ENCODE data around the gene DMTF1. TPM values are rescaled to one million over a fixed set of nuclear protein-coding genes. Genes with fewer than 3 reads are reported as not detected.

The DMTF1 gene
- polyA plus RNA-seq, 2 donors = 18.9 to 37.6 TPM

- WGBS, 2 donors = 97 to 98% methylated on average over 3 of the region's 3 CpGs
- no peak overlapping the region for H3K27ac ChIP-seq (ENCODE audit: low read depth in 2 of 2, low read length in 1 of 2)
- H3K9me3 ChIP-seq (ENCODE audit: control insufficient read depth in 2 of 2, insufficient read depth in 1 of 2, low read depth in 1 of 2, low read length in 1 of 2) = no peaks in the 10 kb centered on the region
- peaks cover 0 to under 1% of the 10 kb centered on the region in 2 donors for H3K36me3 ChIP-seq (ENCODE audit: control insufficient read depth in 2 of 2, insufficient read depth in 2 of 2, low read length in 1 of 2)
- no peaks in the 10 kb centered on the region for H3K27me3 ChIP-seq (ENCODE audit: control insufficient read depth in 1 of 2, insufficient read depth in 2 of 2, low read length in 2 of 2)
- H3K4me1 ChIP-seq (ENCODE audit: control insufficient read depth in 2 of 2, insufficient read depth in 2 of 2, low read length in 1 of 2) = peaks cover 0 to 2% of the 10 kb centered on the region in 2 donors
- H3K4me3 ChIP-seq (ENCODE audit: low read depth in 1 of 2, low read length in 2 of 2) = no peak overlapping the region
Measured at GRCh38 chr7:87215046-87215445, 62.8 kb downstream of the DMTF1 start.

DNA sequence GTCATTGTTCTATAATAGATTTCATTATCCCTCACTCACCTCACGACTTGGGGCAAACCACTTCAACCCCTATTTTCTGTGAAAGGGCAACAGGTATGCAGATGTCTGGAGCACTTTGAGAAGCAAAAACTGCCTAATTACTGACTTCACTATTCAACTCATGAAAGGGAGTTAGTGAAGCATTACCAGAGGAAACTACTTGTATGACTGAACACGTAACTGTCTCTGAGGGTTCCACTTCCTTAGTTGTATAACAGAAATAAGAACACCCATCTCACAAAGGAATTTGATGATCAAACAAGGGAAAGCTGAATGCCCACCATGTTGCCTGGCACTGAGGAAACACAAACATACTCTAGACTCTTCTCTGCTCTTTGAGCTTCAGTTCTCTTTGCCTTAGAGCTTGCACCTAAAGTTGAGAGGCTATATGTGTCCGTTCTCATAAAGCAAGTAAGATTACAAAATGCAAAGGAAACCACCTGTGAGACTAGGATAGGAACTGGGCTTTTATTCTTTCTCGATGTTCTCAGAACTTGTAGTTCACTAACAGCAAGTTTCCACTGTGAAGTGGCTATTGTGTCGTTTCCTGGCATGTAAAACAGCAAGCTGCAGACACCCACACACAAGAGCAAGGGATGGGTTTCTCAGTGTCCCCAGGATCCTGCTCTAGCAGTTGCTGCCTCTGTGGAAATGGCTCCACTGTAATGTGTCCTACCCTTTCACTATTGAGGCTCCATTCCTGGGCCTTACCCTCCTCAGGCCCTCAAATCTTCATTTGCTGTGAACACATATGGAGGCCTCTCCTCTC lies 64.7 kb downstream of the DMTF1 start:
- no peak overlapping the region for H3K4me3 ChIP-seq (ENCODE audit: low read depth in 1 of 2, low read length in 2 of 2)
- peaks cover 0 to 2% of the 10 kb centered on the region in 2 donors for H3K4me1 ChIP-seq (ENCODE audit: control insufficient read depth in 2 of 2, insufficient read depth in 2 of 2, low read length in 1 of 2)
- 47 to 54% methylated on average over 5 of the region's 5 CpGs for WGBS, 2 donors
- H3K9me3 ChIP-seq (ENCODE audit: control insufficient read depth in 2 of 2, insufficient read depth in 1 of 2, low read depth in 1 of 2, low read length in 1 of 2) = no peaks in the 10 kb centered on the region
- H3K27ac ChIP-seq (ENCODE audit: low read depth in 2 of 2, low read length in 1 of 2) = peak overlapping the region; percentile 3 to 26
- no peaks in the 10 kb centered on the region for H3K27me3 ChIP-seq (ENCODE audit: control insufficient read depth in 1 of 2, insufficient read depth in 2 of 2, low read length in 2 of 2)
- no peaks in the 10 kb centered on the region for H3K36me3 ChIP-seq (ENCODE audit: control insufficient read depth in 2 of 2, insufficient read depth in 2 of 2, low read length in 1 of 2)

GRCh38 chr7:87217983-87218653 lies 65.9 kb downstream of the DMTF1 start:
- no peaks in the 10 kb centered on the region for H3K9me3 ChIP-seq (ENCODE audit: control insufficient read depth in 2 of 2, insufficient read depth in 1 of 2, low read depth in 1 of 2, low read length in 1 of 2)
- 42 to 49% methylated on average over 9 of the region's 9 CpGs for WGBS, 2 donors
- no peaks in the 10 kb centered on the region for H3K27me3 ChIP-seq (ENCODE audit: control insufficient read depth in 1 of 2, insufficient read depth in 2 of 2, low read length in 2 of 2)
- H3K4me1 ChIP-seq (ENCODE audit: control insufficient read depth in 2 of 2, insufficient read depth in 2 of 2, low read length in 1 of 2) = peaks cover 0 to 2% of the 10 kb centered on the region in 2 donors
- H3K27ac ChIP-seq (ENCODE audit: low read depth in 2 of 2, low read length in 1 of 2) = no peak overlapping the region
- H3K36me3 ChIP-seq (ENCODE audit: control insufficient read depth in 2 of 2, insufficient read depth in 2 of 2, low read length in 1 of 2) = no peaks in the 10 kb centered on the region
- peak overlapping the region; percentile 12 to 87 for H3K4me3 ChIP-seq (ENCODE audit: low read depth in 1 of 2, low read length in 2 of 2)

- Histone ChIP-seq H3K4me3 (ENCODE audit: low read depth in 1 of 2, low read length in 2 of 2) (peak overlapping the region; percentile 87 to 95), H3K36me3 (ENCODE audit: control insufficient read depth in 2 of 2, insufficient read depth in 2 of 2, low read length in 1 of 2) (no peaks in the 10 kb centered on the region), H3K9me3 (ENCODE audit: control insufficient read depth in 2 of 2, insufficient read depth in 1 of 2, low read depth in 1 of 2, low read length in 1 of 2) (no peaks in the 10 kb centered on the region), H3K27ac (ENCODE audit: low read depth in 2 of 2, low read length in 1 of 2) (peak overlapping the region; percentile 84 to 91), H3K27me3 (ENCODE audit: control insufficient read depth in 1 of 2, insufficient read depth in 2 of 2, low read length in 2 of 2) (no peaks in the 10 kb centered on the region), H3K4me1 (ENCODE audit: control insufficient read depth in 2 of 2, insufficient read depth in 2 of 2, low read length in 1 of 2) (peaks cover 0 to 2% of the 10 kb centered on the region in 2 donors)
- 2% methylated on average over 17 of the region's 17 CpGs for WGBS, 2 donors
Measured at GRCh38 chr7:87218796-87219544, 66.7 kb downstream of the DMTF1 start.

- 0 to 1% methylated on average over 41 of the region's 41 CpGs for WGBS, 2 donors
Measured at GRCh38 chr7:87219545-87220025, 67.3 kb downstream of the DMTF1 start, which contains the start of gene TMEM243. TMEM243 (minus strand) TSS chr7:87219732; CDS start chr7:87219503, 229 bp downstream.

GRCh38 chr7:87220026-87220733 lies 67.9 kb downstream of the DMTF1 start:
- Histone ChIP-seq H3K4me3 (ENCODE audit: low read depth in 1 of 2, low read length in 2 of 2) (peak overlapping the region; percentile 87 to 95), H3K27ac (ENCODE audit: low read depth in 2 of 2, low read length in 1 of 2) (peak overlapping the region; percentile 84 to 91), H3K27me3 (ENCODE audit: control insufficient read depth in 1 of 2, insufficient read depth in 2 of 2, low read length in 2 of 2) (no peaks in the 10 kb centered on the region), H3K9me3 (ENCODE audit: control insufficient read depth in 2 of 2, insufficient read depth in 1 of 2, low read depth in 1 of 2, low read length in 1 of 2) (no peaks in the 10 kb centered on the region), H3K4me1 (ENCODE audit: control insufficient read depth in 2 of 2, insufficient read depth in 2 of 2, low read length in 1 of 2) (peaks cover 0 to 2% of the 10 kb centered on the region in 2 donors), H3K36me3 (ENCODE audit: control insufficient read depth in 2 of 2, insufficient read depth in 2 of 2, low read length in 1 of 2) (no peaks in the 10 kb centered on the region)
- 0% methylated on average over 67 to 75 of the region's 75 CpGs for WGBS, 2 donors

More at GRCh38 chr7:87219545-87220025, 67.3 kb downstream of the DMTF1 start, which contains the start of gene TMEM243:
- Histone ChIP-seq H3K4me3 (ENCODE audit: low read depth in 1 of 2, low read length in 2 of 2) (peak within 1 kb of the TSS; percentile 87 to 95), H3K36me3 (ENCODE audit: control insufficient read depth in 2 of 2, insufficient read depth in 2 of 2, low read length in 1 of 2) (no peaks in the 10 kb centered on the region), H3K4me1 (ENCODE audit: control insufficient read depth in 2 of 2, insufficient read depth in 2 of 2, low read length in 1 of 2) (peaks cover 0 to 2% of the 10 kb centered on the region in 2 donors), H3K9me3 (ENCODE audit: control insufficient read depth in 2 of 2, insufficient read depth in 1 of 2, low read depth in 1 of 2, low read length in 1 of 2) (no peaks in the 10 kb centered on the region), H3K27ac (ENCODE audit: low read depth in 2 of 2, low read length in 1 of 2) (peak within 1 kb of the TSS; percentile 84 to 91), H3K27me3 (ENCODE audit: control insufficient read depth in 1 of 2, insufficient read depth in 2 of 2, low read length in 2 of 2) (no peaks in the 10 kb centered on the region)

GRCh38 chr7:87220734-87221215 lies 68.5 kb downstream of the DMTF1 start:
- H3K27me3 ChIP-seq (ENCODE audit: control insufficient read depth in 1 of 2, insufficient read depth in 2 of 2, low read length in 2 of 2) = no peaks in the 10 kb centered on the region
- peak overlapping the region in 1 of 2 donors; percentile 91 for H3K27ac ChIP-seq (ENCODE audit: low read depth in 2 of 2, low read length in 1 of 2)
- H3K36me3 ChIP-seq (ENCODE audit: control insufficient read depth in 2 of 2, insufficient read depth in 2 of 2, low read length in 1 of 2) = no peaks in the 10 kb centered on the region
- H3K4me1 ChIP-seq (ENCODE audit: control insufficient read depth in 2 of 2, insufficient read depth in 2 of 2, low read length in 1 of 2) = peaks cover 0 to 2% of the 10 kb centered on the region in 2 donors
- H3K4me3 ChIP-seq (ENCODE audit: low read depth in 1 of 2, low read length in 2 of 2) = peak overlapping the region; percentile 87 to 95
- WGBS, 2 donors = 5% methylated on average over 17 of the region's 17 CpGs
- no peaks in the 10 kb centered on the region for H3K9me3 ChIP-seq (ENCODE audit: control insufficient read depth in 2 of 2, insufficient read depth in 1 of 2, low read depth in 1 of 2, low read length in 1 of 2)

DNA sequence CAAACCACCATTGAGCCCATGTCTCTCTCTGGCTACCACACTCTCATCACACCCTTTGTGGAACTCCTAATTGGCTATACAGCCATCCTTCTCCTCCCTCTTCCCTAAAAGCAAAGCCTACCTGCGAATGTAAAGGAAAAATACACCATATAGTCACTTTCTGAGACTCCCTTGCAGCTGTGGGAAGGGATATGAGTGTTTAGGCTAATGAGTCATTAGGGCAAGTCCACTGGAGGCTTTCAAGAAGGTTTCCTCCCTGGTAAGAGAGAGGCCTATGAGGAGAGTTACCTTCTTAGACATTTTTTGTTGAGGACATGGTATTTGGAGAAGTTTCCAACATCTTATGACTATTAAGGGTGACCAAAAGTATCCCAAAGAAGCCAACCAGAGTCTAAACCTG lies 71.4 kb downstream of the DMTF1 start:
- Histone ChIP-seq H3K27ac (ENCODE audit: low read depth in 2 of 2, low read length in 1 of 2) (no peak overlapping the region), H3K27me3 (ENCODE audit: control insufficient read depth in 1 of 2, insufficient read depth in 2 of 2, low read length in 2 of 2) (no peaks in the 10 kb centered on the region), H3K4me3 (ENCODE audit: low read depth in 1 of 2, low read length in 2 of 2) (no peak overlapping the region), H3K4me1 (ENCODE audit: control insufficient read depth in 2 of 2, insufficient read depth in 2 of 2, low read length in 1 of 2) (peaks cover 0 to 2% of the 10 kb centered on the region in 2 donors), H3K9me3 (ENCODE audit: control insufficient read depth in 2 of 2, insufficient read depth in 1 of 2, low read depth in 1 of 2, low read length in 1 of 2) (no peaks in the 10 kb centered on the region), H3K36me3 (ENCODE audit: control insufficient read depth in 2 of 2, insufficient read depth in 2 of 2, low read length in 1 of 2) (no peaks in the 10 kb centered on the region)
- 79 to 84% methylated on average over 1 of the region's 1 CpG for WGBS, 2 donors
